HEK293T (cell line): Measurements from ENCODE around the gene CERS3.

Source experiments
- ARNT ChIP-seq: fragments of 450-650 bp; IDR thresholded peaks from 2 replicates; pipeline ENCODE4 v1.6.1; 2017; ENCODE audit warnings: mild to moderate bottlenecking
- CTBP1 ChIP-seq: fragments of 450-650 bp; IDR thresholded peaks from 2 replicates; pipeline ENCODE4 v1.6.1; 2016; ENCODE audit warnings: borderline replicate concordance
- ELF4 ChIP-seq: fragments of 450-650 bp; IDR thresholded peaks from 2 replicates; pipeline ENCODE4 v1.6.1; 2017; ENCODE audit warnings: antibody characterized with exemption
- FOXA1 ChIP-seq: fragments of 450-650 bp; IDR thresholded peaks from 2 replicates; pipeline ENCODE4 v1.6.1; 2016; ENCODE audit warnings: mild to moderate bottlenecking
- FOXK2 ChIP-seq: fragments of 450-650 bp; IDR thresholded peaks from 2 replicates; pipeline ENCODE4 v1.6.1; 2016; ENCODE audit warnings: mild to moderate bottlenecking
- FOXM1 ChIP-seq: fragments of 450-650 bp; IDR thresholded peaks from 2 replicates; pipeline ENCODE4 v1.6.1; 2017; ENCODE audit warnings: mild to moderate bottlenecking, borderline replicate concordance
- HDGF ChIP-seq: fragments of 450-650 bp; IDR thresholded peaks from 2 replicates; pipeline ENCODE4 v1.6.1; 2017; ENCODE audit warnings: antibody characterized with exemption, borderline replicate concordance
- L3MBTL2 ChIP-seq: fragments of 450-650 bp; conservative IDR thresholded peaks from 2 replicates; pipeline ENCODE4 v1.6.1; 2016; ENCODE audit warnings: mild to moderate bottlenecking
- LEF1 ChIP-seq: fragments of 450-650 bp; IDR thresholded peaks from 2 replicates; pipeline ENCODE4 v1.6.1; 2017; ENCODE audit warnings: mild to moderate bottlenecking, borderline replicate concordance
- NFRKB ChIP-seq: fragments of 450-650 bp; IDR thresholded peaks from 2 replicates; pipeline ENCODE4 v1.6.1; 2016; ENCODE audit warnings: mild to moderate bottlenecking, moderate library complexity
- SP1 ChIP-seq: fragments of 450-650 bp; IDR thresholded peaks from 2 replicates; pipeline ENCODE4 v1.6.1; 2017
- SUZ12 ChIP-seq: fragments of 450-650 bp; IDR thresholded peaks from 2 replicates; pipeline ENCODE4 v1.6.1; 2016; ENCODE audit warnings: mild to moderate bottlenecking
- TARDBP ChIP-seq: fragments of 450-650 bp; IDR thresholded peaks from 2 replicates; pipeline ENCODE4 v1.6.1; 2016
- TF ChIP-seq, protein P1 (sequence below): fragments of 450-650 bp; IDR thresholded peaks from 2 replicates; pipeline ENCODE4 v1.6.1; 2016

DNA sequence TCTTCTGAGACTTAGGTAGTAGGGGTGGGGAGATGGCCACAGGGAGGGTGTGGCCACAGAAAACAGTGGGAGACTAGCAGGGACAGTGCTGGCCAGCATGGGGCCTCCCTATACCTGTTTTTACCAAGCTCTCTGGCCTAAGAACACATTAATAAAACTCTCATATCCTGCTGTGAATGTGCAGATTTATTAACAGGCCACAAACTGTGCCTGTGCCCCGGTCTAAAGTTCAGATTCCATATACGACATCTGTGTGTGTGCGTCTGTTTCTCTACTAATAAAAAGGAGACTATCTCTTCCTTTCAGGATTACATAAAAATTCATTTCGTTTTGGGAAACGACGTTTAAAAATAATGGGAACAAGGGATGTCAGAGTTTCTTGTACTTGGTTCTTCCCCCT, 94.2 kb downstream of the CERS3 start:
- no peak for TF ChIP-seq FOXM1
- no peak for TF ChIP-seq TARDBP
- TF ChIP-seq LEF1, result no peak
- no peak for TF ChIP-seq SP1
- no peak for TF ChIP-seq NFRKB
- TF ChIP-seq ELF4, result 0 out of 2 replicates have a peak, but pooled peaks have one; percentile 19
- TF ChIP-seq FOXK2, result no peak
- TF ChIP-seq ARNT, result no peak
- TF ChIP-seq CTBP1, result no peak
- no peak for TF ChIP-seq FOXA1
- TF ChIP-seq, protein P1, sequence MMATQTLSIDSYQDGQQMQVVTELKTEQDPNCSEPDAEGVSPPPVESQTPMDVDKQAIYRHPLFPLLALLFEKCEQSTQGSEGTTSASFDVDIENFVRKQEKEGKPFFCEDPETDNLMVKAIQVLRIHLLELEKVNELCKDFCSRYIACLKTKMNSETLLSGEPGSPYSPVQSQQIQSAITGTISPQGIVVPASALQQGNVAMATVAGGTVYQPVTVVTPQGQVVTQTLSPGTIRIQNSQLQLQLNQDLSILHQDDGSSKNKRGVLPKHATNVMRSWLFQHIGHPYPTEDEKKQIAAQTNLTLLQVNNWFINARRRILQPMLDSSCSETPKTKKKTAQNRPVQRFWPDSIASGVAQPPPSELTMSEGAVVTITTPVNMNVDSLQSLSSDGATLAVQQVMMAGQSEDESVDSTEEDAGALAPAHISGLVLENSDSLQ, result no peak
- TF ChIP-seq L3MBTL2, result no peak
- TF ChIP-seq HDGF, result no peak
- no peak for TF ChIP-seq SUZ12
